ENCODE data around the gene PBRM1. TPM values are rescaled to one million over a fixed set of nuclear protein-coding genes. Genes with fewer than 3 reads are reported as not detected.

Gene PBRM1
- total RNA-seq, 1 experiment from 2014 or later, result 74.2 TPM

DNA sequence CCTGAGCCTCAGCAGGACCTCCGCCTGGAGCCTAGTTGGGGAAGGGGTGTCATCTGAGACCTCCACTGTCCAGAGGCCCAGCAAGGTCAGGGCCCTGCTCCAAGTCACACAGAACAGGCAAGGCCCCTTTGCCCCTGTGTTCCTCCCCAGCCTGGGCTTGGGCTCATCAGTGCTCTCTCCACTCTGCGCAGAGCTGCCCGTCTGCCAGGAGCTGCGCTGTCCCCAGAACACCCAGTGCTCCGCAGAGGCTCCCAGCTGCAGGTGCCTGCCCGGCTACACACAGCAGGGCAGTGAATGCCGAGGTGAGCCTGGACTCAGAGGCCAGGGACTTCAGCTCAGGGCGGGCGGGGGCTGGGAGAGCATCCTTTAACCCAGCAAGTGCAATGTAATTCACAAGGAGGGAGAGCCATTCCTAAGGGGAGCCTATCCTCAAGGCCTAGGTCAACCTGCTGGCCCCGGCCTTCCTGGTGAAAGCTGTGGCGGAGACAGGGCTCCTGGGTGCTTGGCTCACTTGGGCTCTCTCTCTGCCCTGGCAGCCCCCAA, 182.8 kb downstream of the PBRM1 start:
- Mint-ChIP-seq H3K9me3 (no peaks in the 10 kb centered on the region), H3K4me3 (no peak overlapping the region), H3K36me3 (ENCODE audit: insufficient read depth in 1 of 3, low read depth in 3 of 3) (no peaks in the 10 kb centered on the region), H3K4me1 (peaks cover 14 to 27% of the 10 kb centered on the region in 2 experiments), H3K27ac (no peak overlapping the region; a peak in 1 of 7 replicates), H3K27me3 (ENCODE audit: low read depth) (no peaks in the 10 kb centered on the region; the same call in 1 of the 2 replicates)
- TF ChIP-seq, protein P1, sequence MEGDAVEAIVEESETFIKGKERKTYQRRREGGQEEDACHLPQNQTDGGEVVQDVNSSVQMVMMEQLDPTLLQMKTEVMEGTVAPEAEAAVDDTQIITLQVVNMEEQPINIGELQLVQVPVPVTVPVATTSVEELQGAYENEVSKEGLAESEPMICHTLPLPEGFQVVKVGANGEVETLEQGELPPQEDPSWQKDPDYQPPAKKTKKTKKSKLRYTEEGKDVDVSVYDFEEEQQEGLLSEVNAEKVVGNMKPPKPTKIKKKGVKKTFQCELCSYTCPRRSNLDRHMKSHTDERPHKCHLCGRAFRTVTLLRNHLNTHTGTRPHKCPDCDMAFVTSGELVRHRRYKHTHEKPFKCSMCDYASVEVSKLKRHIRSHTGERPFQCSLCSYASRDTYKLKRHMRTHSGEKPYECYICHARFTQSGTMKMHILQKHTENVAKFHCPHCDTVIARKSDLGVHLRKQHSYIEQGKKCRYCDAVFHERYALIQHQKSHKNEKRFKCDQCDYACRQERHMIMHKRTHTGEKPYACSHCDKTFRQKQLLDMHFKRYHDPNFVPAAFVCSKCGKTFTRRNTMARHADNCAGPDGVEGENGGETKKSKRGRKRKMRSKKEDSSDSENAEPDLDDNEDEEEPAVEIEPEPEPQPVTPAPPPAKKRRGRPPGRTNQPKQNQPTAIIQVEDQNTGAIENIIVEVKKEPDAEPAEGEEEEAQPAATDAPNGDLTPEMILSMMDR (conservative IDR thresholded peaks at IDR 0.05), result no peak
- H3K14ac ChIP-seq (ENCODE audit: insufficient read depth, low read length), result no peak overlapping the region
- H3T11ph ChIP-seq (ENCODE audit: low read length), result no peak overlapping the region
- no peak overlapping the region for H4K8ac ChIP-seq (replicated peaks; ENCODE audit: insufficient read length, low read depth, low read length)
- no peak overlapping the region for H3K9ac ChIP-seq (ENCODE audit: extremely low read depth, insufficient read length, low read length)
- H3K79me1 ChIP-seq (ENCODE audit: insufficient read depth, low read depth, low read length, poor library complexity, severe bottlenecking), result no peaks in the 10 kb centered on the region
- H3K9me3 ChIP-seq (ENCODE audit: control insufficient read depth, low read depth, low read length), result no peaks in the 10 kb centered on the region
- no peak overlapping the region for H2BK5ac ChIP-seq (ENCODE audit: insufficient read length, low read length)
- no peak overlapping the region for H2AK5ac ChIP-seq (ENCODE audit: insufficient read length, low read length)
- H3K23ac ChIP-seq (ENCODE audit: insufficient read length, low read depth, low read length), result no peak overlapping the region
- no peak overlapping the region for H4K5ac ChIP-seq (ENCODE audit: insufficient read length, low read depth, low read length)
- no peaks in the 10 kb centered on the region for H3K79me2 ChIP-seq (ENCODE audit: insufficient read depth, low read length)
- H2BK20ac ChIP-seq (ENCODE audit: low read depth, low read length, poor library complexity, severe bottlenecking), result no peak overlapping the region
- no peaks in the 10 kb centered on the region for H4K20me1 ChIP-seq (ENCODE audit: control insufficient read depth, insufficient read depth, insufficient read length)
- no peak overlapping the region for H3K4me2 ChIP-seq (ENCODE audit: insufficient read depth, insufficient read length, low read length)
- H2AFZ ChIP-seq (ENCODE audit: low read length), result no peak overlapping the region
- H2BK120ac ChIP-seq (ENCODE audit: low read depth, low read length, poor library complexity, severe bottlenecking), result no peak overlapping the region
- no peak overlapping the region for H3K4ac ChIP-seq (ENCODE audit: low read depth, low read length)
- H2BK12ac ChIP-seq (ENCODE audit: insufficient read length, low read depth, low read length), result no peak overlapping the region
- no peak for DNase-seq
- no peak overlapping the region for H4K91ac ChIP-seq (ENCODE audit: insufficient read length, low read depth, low read length)
- H3K4me1 ChIP-seq (ENCODE audit: insufficient read depth, low read length), result no peaks in the 10 kb centered on the region; the same call in 1 of the 2 replicates
- H3K56ac ChIP-seq (ENCODE audit: insufficient read length, low read depth, low read length), result no peak overlapping the region
- H3K27ac ChIP-seq (ENCODE audit: insufficient read length, low read depth, low read length), result no peak overlapping the region
- no peaks in the 10 kb centered on the region for H3K27me3 ChIP-seq (ENCODE audit: insufficient read depth, low read length)
- no peaks in the 10 kb centered on the region for H3K23me2 ChIP-seq (ENCODE audit: insufficient read length, low read depth, low read length, poor library complexity, severe bottlenecking)
- WGBS (ENCODE audit: extremely low coverage, insufficient read length, low lambda C conversion rate), result no CpG with 5 or more reads among the region's 11 CpGs
- H2BK15ac ChIP-seq (ENCODE audit: low read depth, low read length), result no peak overlapping the region
- no peak overlapping the region for H3K18ac ChIP-seq (ENCODE audit: insufficient read length, low read depth, low read length)

Data from H9 (cell line).